Stomach (tissue), 9 donors: ENCODE data around the gene RAC2. TPM values are rescaled to one million over a fixed set of nuclear protein-coding genes. Genes with fewer than 3 reads are reported as not detected.

Source experiments
- DNase-seq, 2 donors: peaks; one replicate each; pipeline versions ENCODE4 v3.0.0 to v3.0.0-alpha.2; 2013 to 2019
- H3K27ac ChIP-seq, 5 donors: fragments of 200-600 bp in 4 of 5; sonication (generic) in 4 of 5; one replicate each; pipeline ENCODE4 v1.5.1; 2013 to 2019; ENCODE audit warnings: mild to moderate bottlenecking in 1 of 5, moderate library complexity in 1 of 5
- H3K27me3 ChIP-seq, 3 donors: fragments of 200-600 bp; sonication (generic); one replicate each; pipeline ENCODE4 v1.5.1; 2017 to 2019; ENCODE audit warnings: mixed run types in 1 of 3
- H3K36me3 ChIP-seq, 4 donors: fragments of 200-600 bp; sonication (generic); 1 replicate in 3 of 4; 2 replicates in 1 of 4; pipeline ENCODE4 v1.5.1; 2016 to 2019
- H3K4me1 ChIP-seq, 4 donors: fragments of 200-600 bp; sonication (generic); one replicate each; pipeline ENCODE4 v1.5.1; 2016 to 2019
- H3K4me3 ChIP-seq, 4 donors: fragments of 200-600 bp; sonication (generic) in 3 of 4; one replicate each; pipeline ENCODE4 v1.5.1; 2016 to 2019; ENCODE audit warnings: mild to moderate bottlenecking in 1 of 4
- H3K9me3 ChIP-seq, 4 donors: fragments of 200-600 bp; sonication (generic); one replicate each; pipeline ENCODE4 v1.5.1; 2016 to 2019
- CTCF ChIP-seq, 7 experiments: fragments of 450-650 bp in 4 of 7; fragments of 200-600 bp in 3 of 7; sonication (generic) in 3 of 7; IDR thresholded peaks; one replicate each; pipeline ENCODE4 v1.5.1; 2016 to 2019; ENCODE audit warnings: antibody characterized with exemption in 7 of 7, control low read depth in 2 of 7, mild to moderate bottlenecking in 1 of 7
- EP300 ChIP-seq: sonication (generic); formaldehyde crosslinking; IDR thresholded peaks from one replicate; pipeline ENCODE4 v1.6.1; 2017; ENCODE audit warnings: antibody characterized with exemption
- POLR2A ChIP-seq, 4 donors: fragments of 450-650 bp; IDR thresholded peaks; one replicate each; pipeline ENCODE4 v1.6.1; 2016; ENCODE audit warnings: antibody characterized with exemption in 4 of 4, control low read depth in 2 of 4, mild to moderate bottlenecking in 1 of 4, moderate library complexity in 1 of 4
- POLR2AphosphoS5 ChIP-seq, 3 donors: sonication (generic); formaldehyde crosslinking; IDR thresholded peaks; one replicate each; pipeline ENCODE4 v1.6.1; 2016; ENCODE audit warnings: antibody characterized with exemption in 3 of 3
- WGBS, 5 donors: extraction: QIAGEN DNeasy Blood & Tissue Kit in 3 of 5; methylation state at CpG; one replicate each; pipeline versions ENCODE4 v1.1.5 to v1.1.7; 2013 to 2018; 5-methylcytosine and 5-hydroxymethylcytosine counted together
- intact Hi-C: fragments of 100-400 bp; cut with DNase I; formaldehyde crosslinking; loops from one replicate; pipeline ENCODE4 v1.15.1; 2023; ENCODE audit warnings: low total_unique reads
- polyA plus RNA-seq, 3 donors: library from polyadenylated mRNA; stranded (reverse); fragments of 200-250 nt; gene quantifications; one replicate each; pipeline ENCODE4 v1.2.3, GENCODE V29; 2013
- total RNA-seq, 5 donors: library from RNA; depleted of rRNA; stranded (reverse); fragments of >200 nt; gene quantifications; one replicate each; pipeline versions ENCODE4 v1.1.0 to v1.2.3, GENCODE V29; 2014 to 2016
- donor health status: healthy with polysubstance abuse.
- donor health status: Bipolar disorder and iron deficiency.
- donor health status: healthy.

The RAC2 gene
- total and polyA plus RNA-seq, 8 donors: 1.8 to 50.4 (median 16.3) TPM

GRCh38 chr22:37239336-37240239 lies 4.5 kb downstream of the RAC2 start:
- TF ChIP-seq EP300 (no peak), POLR2A (IDR thresholded peaks at IDR 0.05) (no peak), POLR2AphosphoS5 (IDR thresholded peaks at IDR 0.05) (no peak), CTCF (IDR thresholded peaks at IDR 0.05) (no peak)
- no peaks in the 10 kb centered on the region for H3K36me3 ChIP-seq
- H3K27ac ChIP-seq: no peak overlapping the region
- peaks cover 0 to 86% (median 16%) of the 10 kb centered on the region in 4 donors for H3K4me1 ChIP-seq
- no peak for DNase-seq
- peaks cover 5 to 93% (median 11%) of the 10 kb centered on the region in 3 donors for H3K27me3 ChIP-seq
- 68 to 77% (median 69%) methylated on average over 8 to 10 of the region's 10 CpGs for WGBS, 5 donors
- no peak overlapping the region for H3K4me3 ChIP-seq
- intact Hi-C loops: no loop called here
- H3K9me3 ChIP-seq: no peaks in the 10 kb centered on the region

GRCh38 chr22:37237371-37238268 lies 6.4 kb downstream of the RAC2 start:
- H3K9me3 ChIP-seq: no peaks in the 10 kb centered on the region
- peaks cover 0 to 77% (median 13%) of the 10 kb centered on the region in 4 donors for H3K4me1 ChIP-seq
- intact Hi-C loops: no loop called here
- TF ChIP-seq POLR2AphosphoS5 (IDR thresholded peaks at IDR 0.05): no peak
- TF ChIP-seq EP300: no peak
- no peak for TF ChIP-seq POLR2A (IDR thresholded peaks at IDR 0.05)
- TF ChIP-seq CTCF (IDR thresholded peaks at IDR 0.05): no peak
- H3K36me3 ChIP-seq: peaks cover 0 to 7% (median 0%) of the 10 kb centered on the region in 4 donors
- no peak overlapping the region for H3K4me3 ChIP-seq
- WGBS, 5 donors: 66 to 78% (median 75%) methylated on average over 20 of the region's 20 CpGs
- no peak for DNase-seq
- H3K27ac ChIP-seq: peak overlapping the region in 2 of 5 donors; percentile 9 to 46
- peaks cover 0 to 89% (median 5%) of the 10 kb centered on the region in 3 donors for H3K27me3 ChIP-seq

- TF ChIP-seq EP300: no peak
- TF ChIP-seq POLR2AphosphoS5 (IDR thresholded peaks at IDR 0.05): no peak
- TF ChIP-seq POLR2A (IDR thresholded peaks at IDR 0.05): no peak
- no peak for TF ChIP-seq CTCF (IDR thresholded peaks at IDR 0.05)
- no peaks in the 10 kb centered on the region for H3K9me3 ChIP-seq
- no peak for DNase-seq
- peaks cover 0 to 10% (median 2%) of the 10 kb centered on the region in 4 donors for H3K36me3 ChIP-seq
- peak overlapping the region in 2 of 5 donors; percentile 9 to 46 for H3K27ac ChIP-seq
- intact Hi-C loops: no loop called here
- WGBS, 5 donors: 90 to 97% (median 91%) methylated on average over 3 of the region's 3 CpGs
- peaks cover 0 to 77% (median 8%) of the 10 kb centered on the region in 4 donors for H3K4me1 ChIP-seq
- no peak overlapping the region for H3K4me3 ChIP-seq
- H3K27me3 ChIP-seq: peaks cover 0 to 89% (median 3%) of the 10 kb centered on the region in 3 donors
Measured at GRCh38 chr22:37235897-37236607, 8.0 kb downstream of the RAC2 start.
